Measurements from ENCODE around the gene HRH1. TPM values are rescaled to one million over a fixed set of nuclear protein-coding genes. Genes with fewer than 3 reads are reported as not detected.
"Not testable (repeated sequence)": the region's sequence is repeated elsewhere in the genome, so short reads cannot be mapped to it uniquely, and the experiment has no call there.

HRH1 gene
- total RNA-seq, 1 experiment from 2014 or later, result 4.6 TPM

GRCh38 chr3:11131886-11132285 is 22.4 kb upstream of the HRH1 start:
- H3K4me3 ChIP-seq (ENCODE audit: low read depth in 2 of 2, low read length in 2 of 2); H3K27me3 ChIP-seq (ENCODE audit: control insufficient read depth, insufficient read depth, low read length); intact Hi-C loops (cut with micrococcal nuclease; ENCODE audit: unreplicated experiment); H3K9me3 ChIP-seq (ENCODE audit: control insufficient read depth, insufficient read depth, low read depth, low read length); H3K36me3 ChIP-seq (ENCODE audit: control insufficient read depth, insufficient read depth, low read length); DNase-seq (ENCODE audit: low read depth, low spot score); ATAC-seq; in situ Hi-C loops (cut with HindIII; ENCODE audit: low pct_unique_long_range_greater_than_20kb, low sequenced_read_pairs); BruUV-seq (replicated peaks); CTCF ChIA-PET; H3K27ac ChIP-seq (ENCODE audit: low read length); POLR2A ChIA-PET; H3K4me1 ChIP-seq (ENCODE audit: control insufficient read depth, insufficient read depth, low read length): not testable (repeated sequence)

GRCh38 chr3:11132861-11133260 is 21.4 kb upstream of the HRH1 start:
- ChIA-PET POLR2A (no interaction called here), CTCF (no interaction called here)
- Histone ChIP-seq H3K36me3 (ENCODE audit: control insufficient read depth, insufficient read depth, low read length) (no peaks in the 10 kb centered on the region), H3K4me1 (ENCODE audit: control insufficient read depth, insufficient read depth, low read length) (peaks cover 3% of the 10 kb centered on the region; the same call in 1 of the 2 replicates), H3K27ac (ENCODE audit: low read length) (no peak overlapping the region), H3K27me3 (ENCODE audit: control insufficient read depth, insufficient read depth, low read length) (no peaks in the 10 kb centered on the region), H3K9me3 (ENCODE audit: control insufficient read depth, insufficient read depth, low read depth, low read length) (no peaks in the 10 kb centered on the region), H3K4me3 (ENCODE audit: low read depth in 2 of 2, low read length in 2 of 2) (no peak overlapping the region)
- no peak for TF ChIP-seq TCF7L2 (IDR thresholded peaks at IDR 0.05; ENCODE audit: low read depth, low read length)
- TF ChIP-seq, protein P1, sequence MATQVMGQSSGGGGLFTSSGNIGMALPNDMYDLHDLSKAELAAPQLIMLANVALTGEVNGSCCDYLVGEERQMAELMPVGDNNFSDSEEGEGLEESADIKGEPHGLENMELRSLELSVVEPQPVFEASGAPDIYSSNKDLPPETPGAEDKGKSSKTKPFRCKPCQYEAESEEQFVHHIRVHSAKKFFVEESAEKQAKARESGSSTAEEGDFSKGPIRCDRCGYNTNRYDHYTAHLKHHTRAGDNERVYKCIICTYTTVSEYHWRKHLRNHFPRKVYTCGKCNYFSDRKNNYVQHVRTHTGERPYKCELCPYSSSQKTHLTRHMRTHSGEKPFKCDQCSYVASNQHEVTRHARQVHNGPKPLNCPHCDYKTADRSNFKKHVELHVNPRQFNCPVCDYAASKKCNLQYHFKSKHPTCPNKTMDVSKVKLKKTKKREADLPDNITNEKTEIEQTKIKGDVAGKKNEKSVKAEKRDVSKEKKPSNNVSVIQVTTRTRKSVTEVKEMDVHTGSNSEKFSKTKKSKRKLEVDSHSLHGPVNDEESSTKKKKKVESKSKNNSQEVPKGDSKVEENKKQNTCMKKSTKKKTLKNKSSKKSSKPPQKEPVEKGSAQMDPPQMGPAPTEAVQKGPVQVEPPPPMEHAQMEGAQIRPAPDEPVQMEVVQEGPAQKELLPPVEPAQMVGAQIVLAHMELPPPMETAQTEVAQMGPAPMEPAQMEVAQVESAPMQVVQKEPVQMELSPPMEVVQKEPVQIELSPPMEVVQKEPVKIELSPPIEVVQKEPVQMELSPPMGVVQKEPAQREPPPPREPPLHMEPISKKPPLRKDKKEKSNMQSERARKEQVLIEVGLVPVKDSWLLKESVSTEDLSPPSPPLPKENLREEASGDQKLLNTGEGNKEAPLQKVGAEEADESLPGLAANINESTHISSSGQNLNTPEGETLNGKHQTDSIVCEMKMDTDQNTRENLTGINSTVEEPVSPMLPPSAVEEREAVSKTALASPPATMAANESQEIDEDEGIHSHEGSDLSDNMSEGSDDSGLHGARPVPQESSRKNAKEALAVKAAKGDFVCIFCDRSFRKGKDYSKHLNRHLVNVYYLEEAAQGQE (IDR thresholded peaks at IDR 0.05; ENCODE audit: insufficient read depth in 1 of 2, low read depth in 2 of 2, low read length in 1 of 2), result no peak
- TF ChIP-seq CTCF (IDR thresholded peaks at IDR 0.05), result no peak
- TF ChIP-seq SIN3A (IDR thresholded peaks at IDR 0.05; ENCODE audit: borderline replicate concordance, insufficient read depth, low read depth, low read length), result no peak
- TF ChIP-seq POLR2AphosphoS5 (IDR thresholded peaks at IDR 0.05; ENCODE audit: low read depth, low read length), result no peak
- ATAC-seq (no peak), DNase-seq (ENCODE audit: low read depth, low spot score) (no peak)
- no TSS peak for BruUV-seq (replicated peaks)
- in situ Hi-C loops (cut with HindIII; ENCODE audit: low pct_unique_long_range_greater_than_20kb, low sequenced_read_pairs) (no loop called here), intact Hi-C loops (cut with micrococcal nuclease; ENCODE audit: unreplicated experiment) (no loop called here)

DNA sequence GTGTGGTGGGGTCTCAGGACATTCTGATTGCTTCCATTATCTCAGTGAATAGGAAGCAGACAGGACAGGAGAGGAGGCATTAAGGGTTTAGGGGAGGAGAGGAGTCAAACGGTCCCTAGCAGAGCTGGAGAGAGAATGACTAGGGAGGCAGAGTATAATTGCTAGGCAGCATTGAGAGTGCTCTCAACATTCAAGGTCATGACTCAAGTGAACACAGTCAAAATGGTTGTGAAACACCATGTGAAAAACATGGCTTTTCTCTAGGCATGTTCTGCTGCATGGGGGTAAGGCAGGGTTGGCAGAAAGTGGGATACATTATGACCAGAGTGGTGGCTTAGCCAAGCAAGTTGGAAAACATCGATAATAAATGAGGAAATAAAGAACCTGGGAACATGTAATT is 19.5 kb upstream of the HRH1 start:
- Histone ChIP-seq H3K4me3 (ENCODE audit: low read depth in 2 of 2, low read length in 2 of 2) (no peak overlapping the region), H3K27me3 (ENCODE audit: control insufficient read depth, insufficient read depth, low read length) (no peaks in the 10 kb centered on the region), H3K27ac (ENCODE audit: low read length) (no peak overlapping the region), H3K36me3 (ENCODE audit: control insufficient read depth, insufficient read depth, low read length) (no peaks in the 10 kb centered on the region), H3K4me1 (ENCODE audit: control insufficient read depth, insufficient read depth, low read length) (peaks cover 3% of the 10 kb centered on the region; the same call in 1 of the 2 replicates), H3K9me3 (ENCODE audit: control insufficient read depth, insufficient read depth, low read depth, low read length) (no peaks in the 10 kb centered on the region)
- TF ChIP-seq CTCF (IDR thresholded peaks at IDR 0.05) (no peak), POLR2AphosphoS5 (IDR thresholded peaks at IDR 0.05; ENCODE audit: low read depth, low read length) (no peak), SIN3A (IDR thresholded peaks at IDR 0.05; ENCODE audit: borderline replicate concordance, insufficient read depth, low read depth, low read length) (no peak), TCF7L2 (IDR thresholded peaks at IDR 0.05; ENCODE audit: low read depth, low read length) (no peak)
- TF ChIP-seq, protein P1 (IDR thresholded peaks at IDR 0.05; ENCODE audit: insufficient read depth in 1 of 2, low read depth in 2 of 2, low read length in 1 of 2), result no peak
- CTCF ChIA-PET, result no interaction called here
- intact Hi-C loops (cut with micrococcal nuclease; ENCODE audit: unreplicated experiment) (no loop called here), in situ Hi-C loops (cut with HindIII; ENCODE audit: low pct_unique_long_range_greater_than_20kb, low sequenced_read_pairs) (no loop called here)
- BruUV-seq (replicated peaks), result no TSS peak
- ATAC-seq (no peak), DNase-seq (ENCODE audit: low read depth, low spot score) (no peak)
- POLR2A ChIA-PET, result no interaction called here

All from Panc1 (cell line).